NCI-H2196 (cell line): ENCODE data around the gene SGK1.
"Not testable (repeated sequence)": the region's sequence is repeated elsewhere in the genome, so short reads cannot be mapped to it uniquely, and the experiment has no call there.

Experiments
- DNase-seq: peaks from one replicate; lab custom pipeline; 2025; ENCODE audit not compliant: unreplicated experiment; lab: John Stamatoyannopoulos, UW

The SGK1 gene

DNA sequence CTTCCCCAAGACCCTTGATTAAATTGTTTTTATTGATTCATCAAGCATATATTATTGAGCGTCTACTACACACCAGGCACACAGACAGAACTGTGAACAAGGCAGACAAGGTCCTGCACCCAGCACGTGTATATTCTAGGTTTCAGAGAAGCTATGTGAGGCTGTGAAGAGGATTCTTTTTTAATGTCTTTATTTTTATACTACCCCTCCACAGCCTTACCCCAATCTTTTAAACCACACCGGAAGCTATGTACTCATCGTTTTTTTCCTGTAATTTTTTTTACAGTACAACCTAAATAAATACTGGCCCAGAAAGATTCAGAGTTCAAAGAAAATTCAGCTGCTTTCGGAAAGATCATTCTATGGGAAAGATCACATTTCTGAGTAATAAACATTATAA lies 10.0 kb downstream of the SGK1 start:
- DNase-seq: no peak

GRCh38 chr6:134307075-134307474 lies 10.8 kb downstream of the SGK1 start:
- no peak for DNase-seq

GRCh38 chr6:134304381-134304780 lies 13.5 kb downstream of the SGK1 start:
- DNase-seq: not testable (repeated sequence)

DNA sequence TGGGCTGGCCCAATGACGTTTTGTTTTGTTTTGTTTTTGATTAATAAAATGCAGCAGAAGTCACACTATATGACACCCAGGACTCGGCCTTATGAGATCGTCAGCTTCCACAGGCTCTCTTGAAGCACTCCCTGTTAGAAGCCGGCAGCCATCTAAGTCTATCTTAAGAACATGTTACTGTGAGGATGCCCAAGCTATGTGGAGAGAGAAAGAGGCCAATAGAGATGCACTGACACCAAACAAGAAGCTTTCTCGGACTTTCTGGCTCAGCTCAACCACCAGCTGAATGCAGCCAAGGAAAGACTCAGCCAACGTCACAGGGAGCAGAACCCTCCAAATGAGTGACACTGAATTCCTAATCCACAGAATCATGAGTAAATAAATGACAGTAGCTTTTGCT lies 14.0 kb downstream of the SGK1 start:
- no peak for DNase-seq

GRCh38 chr6:134299236-134299635 lies 18.7 kb downstream of the SGK1 start:
- DNase-seq: no peak

DNA sequence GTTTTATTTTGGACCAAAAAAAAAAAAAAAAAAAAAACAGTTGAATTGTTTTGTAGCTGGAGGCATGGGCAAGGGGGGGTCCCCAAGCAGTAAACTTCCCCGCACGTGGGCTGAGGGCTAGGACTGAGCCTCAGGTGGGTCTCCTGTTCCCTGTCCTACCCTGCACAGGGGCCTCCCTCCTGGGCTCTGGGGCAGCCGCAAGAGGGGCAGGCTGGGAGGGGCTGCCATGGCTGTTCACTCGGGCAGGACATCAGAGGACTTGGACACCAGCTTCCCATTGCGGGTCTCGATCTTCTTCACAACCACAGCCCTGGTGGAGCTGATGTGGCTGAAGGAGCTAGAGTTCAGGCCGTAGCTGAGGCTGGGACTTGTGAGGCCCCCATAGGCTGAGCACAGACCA lies 21.1 kb downstream of the SGK1 start:
- DNase-seq: no peak

- peak; percentile 58 for DNase-seq
Measured at GRCh38 chr6:134295953-134296553, 21.9 kb downstream of the SGK1 start.

DNA sequence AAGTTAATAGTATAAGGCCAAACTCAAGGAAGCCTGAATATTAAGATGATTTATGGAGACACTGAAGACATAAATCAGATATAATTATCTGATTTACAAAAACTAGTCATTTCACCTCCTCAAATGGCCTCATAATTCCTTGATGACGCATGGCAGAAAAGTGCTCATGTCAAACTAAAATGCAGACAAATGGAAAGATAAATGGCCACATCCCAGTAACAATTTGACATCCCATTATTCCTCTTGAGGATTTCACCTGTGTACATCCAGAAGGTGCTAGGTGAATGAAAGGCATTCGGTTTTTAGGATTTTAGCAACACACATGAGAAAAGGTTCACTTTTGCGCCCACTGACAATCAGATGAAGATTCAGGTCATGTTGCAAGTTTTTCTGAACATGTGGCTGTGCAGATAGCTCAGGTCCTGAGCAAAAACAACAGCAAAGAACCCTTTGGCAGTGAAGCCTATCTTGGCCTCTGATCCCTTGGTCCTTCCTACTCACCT lies 24.2 kb downstream of the SGK1 start:
- no peak for DNase-seq

DNA sequence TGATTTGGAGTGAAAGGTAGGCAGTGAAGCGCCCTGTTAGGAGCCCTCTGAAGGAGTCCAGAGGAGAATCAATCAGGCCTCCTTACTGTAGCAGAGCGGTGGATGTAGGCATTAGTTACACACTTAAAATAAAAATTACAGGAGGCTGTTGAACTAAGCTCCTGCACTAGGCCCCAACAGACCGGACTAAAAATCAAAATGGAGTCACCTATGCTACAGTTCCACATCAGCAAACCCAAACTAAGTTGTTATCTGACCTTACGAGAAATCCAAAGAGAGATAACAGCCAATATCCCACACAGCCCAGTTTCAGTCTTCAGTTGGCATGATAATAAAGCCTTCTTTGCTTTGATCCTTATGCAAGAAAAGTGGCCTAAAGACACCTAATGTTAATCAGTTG lies 26.8 kb downstream of the SGK1 start:
- no peak for DNase-seq

DNA sequence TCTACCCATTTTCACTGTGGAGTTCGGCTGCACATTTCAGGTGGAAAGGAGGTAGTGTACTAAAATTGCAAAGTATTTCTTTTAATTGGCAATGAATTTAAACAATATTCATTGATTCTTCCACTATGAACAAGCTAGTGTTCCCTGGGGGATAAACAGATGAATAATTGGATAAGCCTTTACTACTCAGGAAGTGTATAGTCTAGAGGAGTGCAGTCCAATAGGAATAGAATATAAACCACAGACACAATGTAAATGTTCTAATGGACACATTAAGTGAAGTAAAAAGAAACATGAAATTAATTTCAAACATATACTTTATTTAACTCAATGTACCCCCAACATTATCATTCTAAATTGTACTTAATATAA lies 28.7 kb downstream of the SGK1 start:
- no peak for DNase-seq

DNA sequence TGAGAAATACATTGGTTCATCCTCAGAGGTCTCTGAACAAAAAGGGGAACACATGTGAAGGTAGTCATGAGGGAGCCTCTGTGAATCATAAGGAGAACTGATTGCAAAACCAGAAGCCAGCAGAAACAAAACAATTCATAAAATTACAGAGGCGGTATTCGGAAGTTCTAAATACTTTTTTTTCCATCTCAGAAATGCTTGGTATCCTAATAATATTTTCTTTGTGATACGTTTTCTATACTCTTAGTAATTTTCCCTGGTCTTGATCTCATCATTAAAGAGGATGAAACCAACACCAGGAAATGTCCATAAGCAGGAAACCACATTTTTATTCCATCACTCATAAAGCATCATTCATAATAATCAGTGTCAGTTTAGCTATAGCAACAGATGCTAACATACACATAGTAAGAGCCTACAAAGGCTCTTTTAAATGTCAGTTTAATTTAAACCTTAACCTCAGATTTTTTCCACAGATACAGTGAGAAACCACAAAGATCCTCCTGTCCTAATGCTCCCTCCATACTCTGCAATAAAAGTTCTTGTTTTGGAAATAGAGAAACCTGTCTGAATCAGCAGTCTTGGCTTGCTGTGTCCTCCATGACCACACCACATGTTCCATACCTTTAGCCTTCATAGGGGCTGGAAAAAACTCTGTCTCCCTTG lies 29.2 kb downstream of the SGK1 start:
- no peak for DNase-seq

DNA sequence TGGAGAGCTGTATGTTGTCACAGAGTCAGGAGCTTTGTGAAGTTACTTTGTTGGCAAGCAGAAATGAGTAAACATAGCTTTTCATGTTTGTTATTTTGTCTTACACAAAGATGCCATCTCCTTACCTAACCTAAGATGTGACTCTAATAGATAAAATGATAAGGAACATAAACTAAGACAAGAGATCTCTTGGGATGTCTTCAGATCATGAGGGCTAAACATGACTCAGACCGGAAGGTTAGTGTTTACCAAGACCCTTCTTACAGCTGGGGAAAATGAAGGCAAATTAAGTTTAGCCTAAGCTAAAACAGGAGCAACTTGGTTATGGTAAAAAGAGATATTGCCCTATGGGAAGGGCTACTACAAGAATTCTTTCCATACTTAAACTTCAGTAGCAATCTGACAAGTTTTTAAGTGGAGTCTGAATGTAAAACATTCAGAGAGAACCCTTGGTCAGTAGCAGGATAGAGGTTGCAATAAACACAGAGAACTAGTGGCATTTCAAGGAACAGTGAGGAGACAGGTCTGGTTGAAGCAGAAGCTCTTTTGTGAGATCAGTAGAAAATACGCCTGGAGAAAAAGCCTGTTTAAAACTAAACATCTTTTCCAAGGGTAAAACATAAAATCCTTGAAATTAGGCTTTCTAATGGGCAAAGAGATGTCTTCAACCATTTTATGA lies 29.9 kb downstream of the SGK1 start:
- DNase-seq: no peak

- no peak for DNase-seq
Measured at GRCh38 chr6:134282816-134283215, 35.1 kb downstream of the SGK1 start.

GRCh38 chr6:134281388-134281787 lies 36.5 kb downstream of the SGK1 start:
- no peak for DNase-seq

DNA sequence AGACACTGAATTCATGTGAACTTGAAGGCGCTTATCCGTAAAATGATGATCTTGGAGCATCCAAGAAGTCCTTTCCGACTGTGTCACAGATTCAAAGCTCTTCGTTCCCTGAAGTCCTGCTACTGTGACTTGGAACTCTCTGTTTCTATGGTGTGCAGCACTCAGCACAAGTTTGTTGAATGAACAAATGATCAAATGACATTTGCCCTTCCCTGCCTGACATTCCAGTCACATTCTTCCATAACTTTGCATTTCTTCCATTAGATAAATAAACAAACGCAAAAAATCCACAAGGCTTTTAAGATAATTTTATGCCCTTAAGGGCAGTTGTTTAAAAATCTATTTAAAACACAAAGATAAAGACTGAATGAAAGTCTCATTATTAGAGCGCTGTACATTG lies 39.9 kb downstream of the SGK1 start:
- no peak for DNase-seq

- not testable (repeated sequence) for DNase-seq
Measured at GRCh38 chr6:134276891-134277377, 41.0 kb downstream of the SGK1 start.

DNA sequence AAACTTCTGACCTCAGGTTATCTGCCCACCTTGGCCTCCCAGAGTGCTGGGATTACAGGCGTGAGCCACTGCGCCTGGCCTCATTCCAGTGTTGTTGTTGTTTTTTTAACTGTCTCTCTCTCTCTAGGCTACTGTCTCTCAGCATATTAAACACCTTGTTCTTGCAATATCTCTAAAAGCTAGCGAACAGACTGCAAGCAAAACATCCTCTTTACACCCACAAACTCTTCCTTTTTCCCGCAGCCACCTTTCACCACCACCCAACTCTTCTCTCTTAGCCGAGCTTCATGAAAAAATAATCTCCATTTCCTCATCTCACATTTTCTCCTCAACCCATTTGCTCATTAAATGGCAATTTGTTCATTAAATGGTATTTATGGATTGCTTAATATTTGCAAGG lies 45.5 kb downstream of the SGK1 start:
- no peak for DNase-seq

DNA sequence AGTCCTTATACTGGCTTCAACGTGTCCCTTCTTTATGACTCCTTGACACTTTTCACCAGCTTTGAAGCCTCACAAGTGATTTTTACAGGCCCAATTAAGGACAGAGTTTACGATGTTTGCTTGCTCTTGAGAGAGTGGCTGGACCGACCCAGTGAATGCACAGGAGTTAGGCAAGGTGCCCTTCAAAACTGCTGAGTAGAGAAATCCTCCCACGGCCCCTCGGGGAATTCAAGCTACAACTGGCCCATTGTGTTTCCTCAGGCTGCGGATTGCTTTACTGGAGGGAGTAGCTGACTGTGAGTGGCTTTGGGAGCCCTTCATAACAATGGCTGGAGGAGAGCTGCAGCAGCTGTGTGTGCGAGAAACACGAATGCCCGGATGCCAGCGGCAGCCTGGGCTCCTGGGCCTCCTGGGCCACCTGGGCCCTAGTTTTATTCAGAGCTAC lies 50.0 kb downstream of the SGK1 start:
- no peak for DNase-seq

DNA sequence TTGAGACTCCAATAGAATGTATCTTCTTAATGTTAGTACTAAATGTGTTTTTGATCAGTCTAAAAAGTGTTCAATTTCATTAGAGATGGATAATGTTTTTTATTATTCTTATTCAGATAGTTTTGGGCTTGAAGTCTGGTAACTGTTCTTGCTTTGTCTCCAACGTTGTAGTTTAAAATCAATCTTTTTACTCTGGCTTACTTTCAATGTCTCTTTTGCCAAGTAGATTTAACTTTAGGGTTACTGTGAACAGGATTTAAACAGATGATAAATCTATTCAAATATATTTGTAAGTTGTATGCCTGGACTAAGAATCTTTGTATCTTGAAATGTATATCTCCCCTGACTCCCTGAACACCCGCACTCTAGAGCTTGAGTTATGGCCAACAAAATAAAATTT lies 51.1 kb downstream of the SGK1 start:
- no peak for DNase-seq

- no peak for DNase-seq
Measured at GRCh38 chr6:134261766-134262165, 56.1 kb downstream of the SGK1 start.

- no peak for DNase-seq
Measured at GRCh38 chr6:134258849-134259306, 59.0 kb downstream of the SGK1 start.

GRCh38 chr6:134257516-134257915 lies 60.4 kb downstream of the SGK1 start:
- DNase-seq: no peak
